Measurements from ENCODE around the gene C12orf56. TPM values are rescaled to one million over a fixed set of nuclear protein-coding genes. Genes with fewer than 3 reads are reported as not detected.

The C12orf56 gene
- total and polyA plus RNA-seq, 9 of the 15 experiments (the other 6 are each of a cell fraction or from before 2014, with no cell fraction given): 0.40 to 4.8 (median 1.2) TPM

DNA sequence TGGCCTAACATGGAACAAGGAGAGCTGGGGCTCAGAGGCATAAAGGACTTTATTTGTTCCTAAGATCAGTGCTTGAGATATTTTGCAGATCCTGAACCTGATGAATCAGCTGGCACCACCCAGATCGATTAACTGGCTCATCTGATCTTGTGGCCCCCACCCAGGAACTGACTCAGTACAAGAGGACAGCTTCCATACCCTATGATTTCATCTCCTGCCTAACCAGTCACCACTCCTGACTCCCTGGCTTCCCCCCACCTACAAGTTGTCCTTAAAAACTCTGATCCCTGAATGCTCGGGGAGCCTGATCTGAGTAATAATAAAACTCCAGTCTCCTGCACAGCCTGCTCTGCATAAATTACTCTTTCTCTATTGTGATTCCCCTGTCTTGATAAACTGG is 5.1 kb downstream of the C12orf56 start:
- TF ChIP-seq NR2C2 (CRISPR knock-in tag; IDR thresholded peaks at IDR 0.05) (no peak), NR2C2 (tag; IDR thresholded peaks at IDR 0.05) (no peak), HMBOX1 (IDR thresholded peaks at IDR 0.05) (peak; percentile 42), ZC3H8 (IDR thresholded peaks at IDR 0.05) (no peak), FOSL1 (tag; conservative IDR thresholded peaks at IDR 0.05) (peak; percentile 36; the same call in 1 of the 2 replicates), JUND (IDR thresholded peaks at IDR 0.05; ENCODE audit: borderline replicate concordance, low read depth, low read length) (no peak), JUND (tag; IDR thresholded peaks at IDR 0.05; ENCODE audit: borderline replicate concordance, low read depth, low read length) (no peak), MCM5 (IDR thresholded peaks at IDR 0.05; ENCODE audit: low read depth) (no peak), HNRNPUL1 (IDR thresholded peaks at IDR 0.05; ENCODE audit: low read length) (no peak), TCF7 (IDR thresholded peaks at IDR 0.05; ENCODE audit: borderline replicate concordance) (no peak), ZNF780A (CRISPR knock-in tag; IDR thresholded peaks at IDR 0.05) (no peak), MEIS2 (IDR thresholded peaks at IDR 0.05; ENCODE audit: partially characterized antibody) (no peak)
- TF ChIP-seq, protein P1, sequence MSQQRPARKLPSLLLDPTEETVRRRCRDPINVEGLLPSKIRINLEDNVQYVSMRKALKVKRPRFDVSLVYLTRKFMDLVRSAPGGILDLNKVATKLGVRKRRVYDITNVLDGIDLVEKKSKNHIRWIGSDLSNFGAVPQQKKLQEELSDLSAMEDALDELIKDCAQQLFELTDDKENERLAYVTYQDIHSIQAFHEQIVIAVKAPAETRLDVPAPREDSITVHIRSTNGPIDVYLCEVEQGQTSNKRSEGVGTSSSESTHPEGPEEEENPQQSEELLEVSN (IDR thresholded peaks at IDR 0.05; ENCODE audit: borderline replicate concordance in 1 of 2, extremely low read depth in 1 of 2, insufficient read depth in 1 of 2, insufficient read length in 1 of 2, low read depth in 1 of 2, low read length in 1 of 2, poor library complexity in 1 of 2, severe bottlenecking in 1 of 2): no peak
- TF ChIP-seq, protein P2, sequence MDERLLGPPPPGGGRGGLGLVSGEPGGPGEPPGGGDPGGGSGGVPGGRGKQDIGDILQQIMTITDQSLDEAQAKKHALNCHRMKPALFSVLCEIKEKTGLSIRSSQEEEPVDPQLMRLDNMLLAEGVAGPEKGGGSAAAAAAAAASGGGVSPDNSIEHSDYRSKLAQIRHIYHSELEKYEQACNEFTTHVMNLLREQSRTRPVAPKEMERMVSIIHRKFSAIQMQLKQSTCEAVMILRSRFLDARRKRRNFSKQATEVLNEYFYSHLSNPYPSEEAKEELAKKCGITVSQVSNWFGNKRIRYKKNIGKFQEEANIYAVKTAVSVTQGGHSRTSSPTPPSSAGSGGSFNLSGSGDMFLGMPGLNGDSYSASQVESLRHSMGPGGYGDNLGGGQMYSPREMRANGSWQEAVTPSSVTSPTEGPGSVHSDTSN (CRISPR knock-in tag; IDR thresholded peaks at IDR 0.05; ENCODE audit: low read depth): no peak
- TF ChIP-seq, protein P2 (tag; conservative IDR thresholded peaks at IDR 0.05; ENCODE audit: low read depth): no peak
- Histone ChIP-seq H3K27me3 (ENCODE audit: control insufficient read depth in 2 of 2, insufficient read depth in 2 of 2, low read length in 2 of 2) (peaks cover 0 to 8% of the 10 kb centered on the region in 2 experiments; a peak in 2 of 5 replicates), H3K36me3 (ENCODE audit: control insufficient read depth, insufficient read depth, low read length) (no peaks in the 10 kb centered on the region), H3K27ac (ENCODE audit: extremely low read depth, low read depth, low read length) (no peak overlapping the region), H3K4me1 (replicated peaks in 1 of 2; ENCODE audit: control insufficient read depth in 2 of 2, insufficient read depth in 2 of 2, low read length in 2 of 2) (peaks cover 0 to 10% of the 10 kb centered on the region in 2 experiments; a peak in 2 of 5 replicates), H3K4me2 (ENCODE audit: insufficient read depth, low read length) (no peak overlapping the region), H4K20me1 (replicated peaks; ENCODE audit: control insufficient read depth, insufficient read depth, low read length) (no peaks in the 10 kb centered on the region), H2AFZ (ENCODE audit: low read depth, low read length) (no peak overlapping the region), H3K9ac (ENCODE audit: insufficient read depth in 1 of 2, low read depth in 2 of 2, low read length in 2 of 2) (no peak overlapping the region), H3K9me3 (replicated peaks; ENCODE audit: control insufficient read depth, insufficient read depth, low read depth, low read length) (0 out of 2 replicates have a peak, but pooled peaks cover 4% of the 10 kb centered on the region), H3K9me1 (ENCODE audit: control insufficient read depth, insufficient read depth, low read length) (no peaks in the 10 kb centered on the region), H3K4me3 (no peak overlapping the region), H3K79me2 (ENCODE audit: control insufficient read depth, insufficient read depth, low read length) (no peaks in the 10 kb centered on the region)
- CTCF ChIA-PET (ENCODE audit: low intra/inter-chr PET ratio): no interaction called here
- 13% methylated on average over 2 of the region's 2 CpGs for whole genome bisulfite sequencing (ENCODE audit: insufficient coverage, low coverage, missing lambda C conversion rate)
- intact Hi-C loops (cut with micrococcal nuclease) (no loop called here), in situ Hi-C loops (cut with MboI) (loop anchor here (5.0 to 25.0 kb wide), 2 partner anchors 113 to 548 kb away; partner anchors contain the start of gene SRGAP1)
- no peak for FAIRE-seq
- POLR2A ChIA-PET: interaction anchor here (0.6 kb wide), 1 partner anchor 8 kb away, joined by 3 read pairs; no protein-coding TSS in a partner anchor
- no peak for DNase-seq (ENCODE audit: extremely low read depth in 1 of 4, low spot score in 3 of 4)
- ATAC-seq: no peak
- BruUV-seq (replicated peaks): no TSS peak

Data from K562 (cell line).